Measurements from ENCODE around the gene INAFM2. TPM values are rescaled to one million over a fixed set of nuclear protein-coding genes. Genes with fewer than 3 reads are reported as not detected.

INAFM2 gene
- total RNA-seq, 1 experiment from 2014 or later = 25.4 TPM

DNA sequence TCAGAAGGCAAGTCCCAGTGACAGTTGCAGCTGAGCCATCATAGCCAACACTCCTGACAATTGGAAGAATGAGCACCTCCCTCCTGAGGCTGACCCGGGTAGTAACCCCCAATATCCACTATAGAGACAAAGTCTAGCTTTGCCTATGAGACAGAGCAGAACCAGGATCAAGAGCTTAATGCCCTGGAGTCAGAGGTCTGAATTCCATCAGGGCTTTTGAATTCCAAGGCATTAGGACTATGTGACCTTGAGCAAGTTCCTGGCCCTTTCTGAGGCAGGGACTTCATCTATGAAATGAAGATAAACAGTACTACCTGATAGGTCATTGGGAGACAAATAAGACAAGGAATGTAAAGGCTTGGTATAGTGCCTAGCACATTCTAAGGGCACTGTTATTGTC lies 3.1 kb upstream of the INAFM2 start:
- H3K14ac ChIP-seq (ENCODE audit: insufficient read depth, low read length) = no peak overlapping the region
- no peak overlapping the region for H4K8ac ChIP-seq (replicated peaks; ENCODE audit: insufficient read length, low read depth, low read length)
- no peak overlapping the region for H4K91ac ChIP-seq (ENCODE audit: insufficient read length, low read depth, low read length)
- no peak overlapping the region for H3K23ac ChIP-seq (ENCODE audit: insufficient read length, low read depth, low read length)
- DNase-seq = no peak
- H3K4me2 ChIP-seq (ENCODE audit: insufficient read depth, insufficient read length, low read length) = no peak overlapping the region
- no peak overlapping the region for H2AK5ac ChIP-seq (ENCODE audit: insufficient read length, low read length)
- H2BK15ac ChIP-seq (ENCODE audit: low read depth, low read length) = no peak overlapping the region
- no CpG with 5 or more reads among the region's 1 CpG for WGBS (ENCODE audit: extremely low coverage, insufficient read length, low lambda C conversion rate)
- no peak overlapping the region for H2BK20ac ChIP-seq (ENCODE audit: low read depth, low read length, poor library complexity, severe bottlenecking)
- no peak overlapping the region for H3K56ac ChIP-seq (ENCODE audit: insufficient read length, low read depth, low read length)
- Mint-ChIP-seq H3K4me1 (peaks cover 25 to 28% of the 10 kb centered on the region in 2 experiments), H3K27ac (no peak overlapping the region), H3K27me3 (ENCODE audit: low read depth) (peaks cover 43% of the 10 kb centered on the region), H3K4me3 (no peak overlapping the region), H3K36me3 (ENCODE audit: insufficient read depth in 1 of 3, low read depth in 3 of 3) (peaks cover 0 to 5% (median 0%) of the 10 kb centered on the region in 3 experiments; a peak in 2 of 7 replicates), H3K9me3 (peaks cover 0 to 6% of the 10 kb centered on the region in 2 experiments; a peak in 1 of 5 replicates)
- no peak overlapping the region for H3K9ac ChIP-seq (ENCODE audit: extremely low read depth, insufficient read length, low read length)
- no peak overlapping the region for H4K5ac ChIP-seq (ENCODE audit: insufficient read length, low read depth, low read length)
- no peaks in the 10 kb centered on the region for H3K9me3 ChIP-seq (ENCODE audit: control insufficient read depth, low read depth, low read length)
- H3K79me2 ChIP-seq (ENCODE audit: insufficient read depth, low read length) = no peaks in the 10 kb centered on the region
- H2BK12ac ChIP-seq (ENCODE audit: insufficient read length, low read depth, low read length) = no peak overlapping the region
- no peak overlapping the region for H2BK120ac ChIP-seq (ENCODE audit: low read depth, low read length, poor library complexity, severe bottlenecking)
- H2AFZ ChIP-seq (ENCODE audit: low read length) = no peak overlapping the region
- H3K18ac ChIP-seq (ENCODE audit: insufficient read length, low read depth, low read length) = no peak overlapping the region
- H3K4me1 ChIP-seq (ENCODE audit: insufficient read depth, low read length) = 0 out of 2 replicates have a peak, but pooled peaks cover 4% of the 10 kb centered on the region
- H2BK5ac ChIP-seq (ENCODE audit: insufficient read length, low read length) = no peak overlapping the region
- no peaks in the 10 kb centered on the region for H3K79me1 ChIP-seq (ENCODE audit: insufficient read depth, low read depth, low read length, poor library complexity, severe bottlenecking)
- H3K27me3 ChIP-seq (ENCODE audit: insufficient read depth, low read length) = no peaks in the 10 kb centered on the region; the same call in 1 of the 2 replicates
- H4K20me1 ChIP-seq (ENCODE audit: control insufficient read depth, insufficient read depth, insufficient read length) = no peaks in the 10 kb centered on the region
- TF ChIP-seq CTCF (conservative IDR thresholded peaks at IDR 0.05) = no peak
- peaks cover 10% of the 10 kb centered on the region for H3K23me2 ChIP-seq (ENCODE audit: insufficient read length, low read depth, low read length, poor library complexity, severe bottlenecking)
- no peak overlapping the region for H3K4ac ChIP-seq (ENCODE audit: low read depth, low read length)
- H3T11ph ChIP-seq (ENCODE audit: low read length) = no peak overlapping the region
- no peak overlapping the region for H3K27ac ChIP-seq (ENCODE audit: insufficient read length, low read depth, low read length)
